Suprapubic skin (tissue), 4 donors: ENCODE results near the gene TBC1D21.

Experiments
- CTCF ChIP-seq, 2 donors: fragments of 200-600 bp in 1 of 2; fragments of 450-650 bp in 1 of 2; sonication (generic) in 1 of 2; IDR thresholded peaks; one replicate each; pipeline ENCODE4 v1.5.1; 2016 to 2019; ENCODE audit warnings: antibody characterized with exemption in 2 of 2, mild to moderate bottlenecking in 1 of 2, moderate library complexity in 1 of 2
- EP300 ChIP-seq: sonication (generic); formaldehyde crosslinking; IDR thresholded peaks from one replicate; pipeline ENCODE4 v1.6.1; 2017; ENCODE audit warnings: antibody characterized with exemption
- POLR2A ChIP-seq, 2 donors: fragments of 450-650 bp; IDR thresholded peaks; one replicate each; pipeline ENCODE4 v1.6.1; 2017; ENCODE audit warnings: antibody characterized with exemption in 2 of 2, mild to moderate bottlenecking in 2 of 2, moderate library complexity in 2 of 2
- POLR2AphosphoS5 ChIP-seq, 3 donors: sonication (generic); formaldehyde crosslinking; IDR thresholded peaks; one replicate each; pipeline ENCODE4 v1.6.1; 2017; ENCODE audit warnings: antibody characterized with exemption in 3 of 3

DNA sequence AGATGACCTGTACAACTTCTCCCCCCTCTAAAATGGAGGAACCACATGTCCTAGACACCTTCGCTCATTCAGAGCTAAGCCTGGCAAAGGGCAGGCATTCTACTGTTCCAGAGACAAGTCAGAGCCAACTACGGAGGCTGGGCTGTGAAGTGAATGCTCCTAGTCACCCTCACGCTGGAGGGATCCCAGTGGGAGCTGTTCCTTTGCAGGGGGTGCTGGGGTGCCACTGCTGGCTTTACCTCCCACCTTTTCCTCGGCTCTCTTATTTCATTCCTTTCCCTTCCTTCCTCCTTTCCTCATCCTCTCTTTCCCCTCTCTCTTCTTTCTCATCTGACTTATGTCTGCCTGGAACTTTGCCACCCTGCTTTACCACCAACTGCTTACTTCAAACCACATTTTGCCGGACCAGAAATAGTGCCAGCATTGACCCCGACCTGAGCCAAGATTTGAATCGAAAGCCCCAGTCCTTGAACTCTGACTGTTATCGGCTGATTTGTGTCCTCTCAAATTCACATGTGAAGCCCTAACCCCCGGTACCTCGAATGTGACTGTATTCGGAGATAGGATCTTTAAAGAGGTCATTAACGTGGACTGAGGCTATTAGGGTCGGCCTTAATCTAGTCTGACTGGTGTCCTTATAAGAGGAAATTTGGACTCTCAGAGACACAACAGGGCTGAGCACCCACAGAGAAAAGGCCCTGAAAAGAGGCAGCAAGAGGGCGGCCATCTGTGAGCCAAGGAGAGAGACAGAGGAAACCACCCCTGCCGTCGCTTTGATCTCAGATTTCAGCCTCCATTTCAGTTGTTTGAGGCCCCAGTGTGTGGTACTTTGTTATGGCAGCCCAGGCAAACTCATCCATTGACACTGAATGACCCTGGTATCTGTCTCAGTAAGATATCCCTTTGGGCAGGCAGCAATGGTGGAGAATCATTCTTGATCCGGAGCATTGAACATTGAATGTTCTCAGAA, 31.3 kb upstream of the TBC1D21 start:
- TF ChIP-seq CTCF (IDR thresholded peaks at IDR 0.05) (no peak), POLR2A (IDR thresholded peaks at IDR 0.05) (no peak), POLR2AphosphoS5 (IDR thresholded peaks at IDR 0.05) (no peak), EP300 (no peak)
